GM10847 (cell line): ENCODE measurements around the gene DPYSL3.

Experiments
- POLR2A ChIP-seq: IDR thresholded peaks from 2 replicates; pipeline ENCODE4 v1.6.1; 2011; ENCODE audit not compliant: insufficient read length; ENCODE audit errors: extremely low read depth

The DPYSL3 gene

DNA sequence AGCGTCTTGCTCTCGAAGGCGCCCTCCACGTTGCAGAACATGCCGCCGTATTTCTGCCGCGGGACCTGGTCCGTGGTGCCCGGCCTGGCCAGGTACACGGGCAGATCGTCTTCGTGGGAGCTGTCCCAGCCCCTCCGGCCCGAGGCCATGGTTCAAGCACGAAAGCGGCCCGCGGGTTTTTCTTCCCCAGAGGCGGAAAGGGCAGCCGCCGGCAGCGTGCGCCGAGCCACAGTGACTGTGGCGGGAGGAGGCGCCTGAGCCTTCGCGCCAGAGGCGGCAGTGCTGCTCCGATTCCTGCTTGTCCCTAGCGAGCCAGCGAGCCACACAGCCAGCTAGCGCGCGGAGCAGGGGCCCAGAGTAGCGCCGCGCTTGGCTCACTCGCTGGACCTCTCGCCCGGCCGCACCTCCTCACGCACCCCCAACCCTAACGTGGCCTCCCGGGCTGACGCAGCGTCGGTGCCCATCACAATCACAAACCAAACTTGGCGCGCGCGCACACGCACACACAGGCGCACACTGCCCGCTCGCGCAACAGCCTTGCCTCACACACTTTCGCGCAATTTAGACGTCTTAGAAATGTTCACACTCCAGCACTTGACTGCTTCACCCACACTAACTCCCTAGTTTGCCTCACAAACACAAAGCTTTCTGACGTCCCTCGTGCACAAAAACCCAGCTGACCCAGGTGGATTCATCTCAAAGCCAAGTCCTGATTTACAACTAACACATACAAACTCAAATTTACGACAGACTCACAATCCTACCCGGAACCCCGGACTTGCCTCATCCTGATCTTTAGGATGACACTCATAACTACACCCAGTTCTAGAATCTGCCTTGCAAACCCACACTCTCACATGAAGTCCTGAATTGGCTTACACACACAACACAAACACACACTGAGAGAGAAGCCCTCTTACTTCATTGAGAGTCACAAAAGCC lies at the start of gene DPYSL3:
TSS of gene DPYSL3 (minus strand) at position 359 of the 942 bp plus-strand sequence. CDS start at position 149, 210 bp downstream.
- TF ChIP-seq POLR2A, result no peak

DNA sequence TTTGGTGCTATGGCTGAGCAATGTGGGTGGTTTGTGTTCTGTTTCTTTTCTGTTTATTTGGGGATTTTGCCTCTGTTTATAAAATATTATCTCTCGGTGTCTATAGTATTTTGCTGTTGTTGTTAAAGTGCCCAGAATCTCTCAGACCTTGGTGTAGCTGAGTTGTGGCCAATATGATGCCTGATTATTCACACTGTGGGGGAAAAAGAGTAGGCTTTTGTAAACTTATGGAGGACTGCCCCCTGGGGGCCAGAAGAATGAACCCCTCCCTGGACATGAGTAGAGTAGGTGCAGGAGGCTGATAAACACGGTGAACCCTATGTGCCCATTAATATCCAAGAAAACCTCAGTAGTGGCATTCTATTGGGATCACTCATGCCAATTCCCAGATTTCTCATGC lies 49.0 kb upstream of the DPYSL3 start:
- TF ChIP-seq POLR2A, result no peak

DNA sequence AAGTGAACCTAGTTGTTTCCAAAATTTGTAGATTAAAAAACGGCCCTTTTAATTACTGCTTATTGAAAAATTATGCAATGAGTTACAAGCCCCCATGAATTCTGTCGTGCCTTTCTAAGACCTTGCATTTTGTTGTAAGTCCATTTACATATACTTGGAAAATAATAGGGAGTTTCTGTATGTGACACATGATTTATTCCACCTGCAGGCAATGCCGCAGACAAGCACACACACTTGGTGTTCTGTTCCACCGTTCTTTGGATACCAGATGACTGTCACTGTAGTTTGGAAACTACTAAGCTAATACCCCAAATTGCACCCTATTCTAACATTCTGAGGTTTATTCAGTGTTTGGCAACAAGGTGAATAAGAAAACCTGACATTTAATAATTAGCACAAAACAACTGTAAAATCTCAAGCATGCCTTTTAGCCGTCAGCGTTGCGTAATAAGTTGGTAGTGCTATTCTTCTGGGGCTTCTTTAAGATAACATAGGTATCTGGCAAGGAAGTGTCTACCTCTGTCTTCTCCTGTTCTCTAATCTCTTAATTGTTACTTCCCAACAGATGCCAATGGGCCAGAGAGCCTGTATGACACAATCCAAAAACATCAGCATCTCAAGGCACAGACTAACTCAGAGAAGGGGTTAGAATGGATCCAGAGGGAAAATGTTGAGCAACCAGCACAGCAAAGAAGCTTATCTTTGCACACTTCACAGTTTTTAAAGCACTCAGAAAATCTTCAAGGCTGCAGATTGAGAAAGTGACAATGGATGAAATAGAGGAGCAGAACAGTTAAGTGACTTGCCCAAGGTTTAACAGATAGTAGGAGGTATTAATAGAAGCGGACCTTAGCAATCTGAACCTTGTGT lies 48.2 kb upstream of the DPYSL3 start:
- TF ChIP-seq POLR2A, result no peak

DNA sequence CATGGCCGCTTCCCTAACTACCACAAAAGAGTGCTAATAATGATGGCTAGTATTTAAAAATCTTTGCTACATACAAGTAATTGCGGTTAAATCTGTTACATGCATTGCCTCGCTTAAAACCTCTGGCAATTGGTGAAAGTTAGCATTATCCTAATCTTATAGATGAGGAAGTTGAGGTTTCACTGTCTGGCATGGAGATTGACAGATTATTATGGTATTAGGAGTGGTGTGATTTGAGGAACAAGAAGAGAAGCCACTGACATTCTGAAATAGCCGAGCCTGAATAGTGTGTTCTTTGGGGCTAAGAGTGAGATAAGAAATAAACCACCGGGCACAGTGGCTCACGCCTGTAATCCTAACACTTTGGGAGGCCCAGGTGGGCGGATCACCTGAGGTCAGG lies 45.3 kb upstream of the DPYSL3 start:
- TF ChIP-seq POLR2A, result no peak

DNA sequence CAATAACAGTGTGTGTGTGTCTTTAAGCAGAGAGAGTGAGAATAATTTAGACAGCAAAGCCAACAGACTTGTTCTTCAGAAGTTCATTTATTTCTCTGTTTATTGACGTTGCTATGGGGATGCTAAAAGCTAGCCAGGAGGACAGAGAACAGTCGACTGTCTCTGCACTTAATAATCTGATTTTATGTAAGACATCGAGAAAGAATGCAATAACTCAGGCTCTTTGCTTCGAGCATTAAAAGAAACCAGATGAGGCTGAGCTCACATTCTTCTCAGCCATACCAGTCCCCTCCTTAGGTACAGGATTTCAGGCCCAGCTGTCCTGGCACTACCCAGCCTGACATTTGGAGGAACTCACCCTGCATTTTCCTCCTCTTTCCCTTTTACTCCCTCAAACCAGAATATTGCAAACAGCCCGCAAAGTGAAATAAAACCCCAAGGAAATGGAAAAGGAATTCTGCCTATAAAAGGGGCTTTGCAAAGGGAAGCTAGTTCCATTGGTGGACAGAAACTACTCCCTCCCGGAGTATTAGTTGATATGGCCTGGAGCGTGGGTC lies 44.5 kb upstream of the DPYSL3 start:
- TF ChIP-seq POLR2A, result no peak

DNA sequence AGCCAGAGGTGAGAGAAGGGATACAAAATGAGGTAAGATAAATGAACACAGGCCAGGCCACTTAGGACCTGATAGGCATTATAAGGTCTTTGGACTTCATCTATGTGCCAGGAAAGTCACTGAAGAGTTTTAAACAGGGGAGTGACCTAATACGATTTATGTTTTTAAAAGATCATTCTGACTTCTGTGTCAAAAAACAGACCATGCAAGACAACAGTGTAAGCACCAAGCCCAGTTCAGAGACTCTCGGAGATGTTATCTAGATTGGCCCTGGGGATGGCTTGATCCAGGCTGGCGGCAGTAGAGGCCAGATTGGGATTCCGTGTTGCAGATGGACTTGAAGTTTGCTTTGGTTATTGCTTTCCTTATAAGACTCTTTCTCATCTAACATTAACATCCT lies 43.0 kb upstream of the DPYSL3 start:
- no peak for TF ChIP-seq POLR2A

DNA sequence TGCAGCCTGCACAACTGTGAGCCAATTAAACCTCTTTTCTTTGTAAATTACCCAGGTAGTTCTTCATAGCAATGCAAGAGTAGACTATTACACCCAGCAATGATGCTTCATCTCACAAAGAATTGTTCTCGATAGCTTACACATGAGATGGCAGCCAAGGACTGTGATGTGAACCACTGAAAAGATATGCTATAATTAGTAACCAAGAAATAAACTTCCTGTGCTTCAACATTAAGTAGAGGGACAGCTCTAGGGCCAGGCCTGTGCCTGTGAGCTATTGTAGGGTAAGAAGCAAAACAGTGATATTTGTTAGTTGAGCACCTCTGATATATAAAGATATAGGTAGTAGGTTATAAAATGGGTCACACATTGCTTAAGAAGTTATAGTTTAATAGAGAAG lies 41.8 kb upstream of the DPYSL3 start:
- no peak for TF ChIP-seq POLR2A

DNA sequence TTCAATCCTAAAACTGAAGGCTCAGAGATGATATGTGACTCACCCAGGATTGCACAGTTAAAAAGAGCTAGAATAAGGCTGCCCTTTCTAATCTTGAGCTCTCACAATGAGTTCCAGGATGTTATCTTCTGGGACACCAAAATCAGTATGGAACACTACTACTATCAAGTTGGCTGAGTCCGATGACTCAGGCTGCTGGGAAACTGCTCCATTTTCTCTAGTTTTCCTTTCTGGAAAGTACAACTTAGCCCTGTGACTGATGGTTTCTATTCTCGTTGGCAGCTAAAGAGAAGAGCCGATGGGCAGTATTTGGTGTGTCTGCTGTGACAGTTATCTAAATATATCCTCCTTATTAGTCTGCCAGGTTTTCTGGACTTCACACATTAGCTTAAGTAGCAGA lies 37.9 kb upstream of the DPYSL3 start:
- no peak for TF ChIP-seq POLR2A

DNA sequence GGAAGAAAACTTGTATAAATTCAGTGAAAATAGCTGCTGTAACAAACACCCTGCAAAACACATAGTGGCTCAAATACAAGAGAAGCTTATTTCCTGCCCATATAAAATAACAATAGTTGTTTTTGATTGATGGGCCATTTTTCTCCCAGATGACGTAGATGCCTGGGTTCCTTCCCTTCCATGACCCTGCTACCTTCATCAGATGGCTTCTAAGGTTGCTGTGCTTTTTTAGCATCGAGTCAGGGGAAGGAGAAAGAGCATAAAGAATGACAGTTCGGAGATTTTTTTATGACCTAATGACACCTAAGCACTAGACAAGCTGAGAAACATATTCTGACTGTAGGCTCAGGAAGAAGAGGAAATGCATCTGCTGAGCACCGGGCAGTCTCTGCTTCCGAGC lies 34.7 kb upstream of the DPYSL3 start:
- no peak for TF ChIP-seq POLR2A

DNA sequence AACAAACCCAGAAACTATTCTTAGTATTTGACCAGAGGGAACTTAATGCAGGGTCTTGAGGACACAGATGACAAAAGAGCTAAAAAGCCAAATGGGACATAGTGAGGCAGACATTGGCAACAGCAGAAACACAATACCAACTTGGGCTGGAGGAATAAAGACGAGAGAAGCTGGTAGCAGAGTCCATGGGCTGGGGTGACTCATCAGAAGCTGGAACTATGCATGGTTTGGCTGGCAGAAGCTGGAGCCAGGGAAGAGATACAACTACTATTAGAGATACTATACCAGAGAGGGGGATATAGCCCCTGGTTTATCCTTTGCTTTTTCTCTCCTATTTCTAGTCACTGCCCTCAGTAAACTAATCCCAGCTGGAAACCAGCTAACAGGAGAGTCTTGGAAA lies 29.2 kb upstream of the DPYSL3 start:
- TF ChIP-seq POLR2A, result no peak

DNA sequence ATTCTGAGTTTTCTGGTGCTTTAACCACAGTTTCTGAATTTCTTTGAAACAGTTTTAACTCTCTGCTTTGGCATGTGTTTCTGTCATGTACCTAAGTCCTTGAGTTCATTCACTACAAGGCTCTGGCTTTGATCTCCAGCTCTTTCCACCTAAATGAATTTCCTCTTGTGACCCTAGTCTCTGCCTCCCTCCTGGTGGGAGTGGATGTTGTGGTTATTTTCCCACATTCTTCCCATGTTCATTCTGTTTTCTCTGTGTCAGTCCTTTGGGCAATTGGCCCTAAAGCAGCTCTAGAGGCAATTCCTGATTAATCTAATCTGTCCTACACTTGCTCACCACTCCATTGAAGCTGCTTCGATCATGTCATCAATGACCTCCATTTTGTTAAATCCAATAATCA lies 28.4 kb upstream of the DPYSL3 start:
- TF ChIP-seq POLR2A, result no peak

DNA sequence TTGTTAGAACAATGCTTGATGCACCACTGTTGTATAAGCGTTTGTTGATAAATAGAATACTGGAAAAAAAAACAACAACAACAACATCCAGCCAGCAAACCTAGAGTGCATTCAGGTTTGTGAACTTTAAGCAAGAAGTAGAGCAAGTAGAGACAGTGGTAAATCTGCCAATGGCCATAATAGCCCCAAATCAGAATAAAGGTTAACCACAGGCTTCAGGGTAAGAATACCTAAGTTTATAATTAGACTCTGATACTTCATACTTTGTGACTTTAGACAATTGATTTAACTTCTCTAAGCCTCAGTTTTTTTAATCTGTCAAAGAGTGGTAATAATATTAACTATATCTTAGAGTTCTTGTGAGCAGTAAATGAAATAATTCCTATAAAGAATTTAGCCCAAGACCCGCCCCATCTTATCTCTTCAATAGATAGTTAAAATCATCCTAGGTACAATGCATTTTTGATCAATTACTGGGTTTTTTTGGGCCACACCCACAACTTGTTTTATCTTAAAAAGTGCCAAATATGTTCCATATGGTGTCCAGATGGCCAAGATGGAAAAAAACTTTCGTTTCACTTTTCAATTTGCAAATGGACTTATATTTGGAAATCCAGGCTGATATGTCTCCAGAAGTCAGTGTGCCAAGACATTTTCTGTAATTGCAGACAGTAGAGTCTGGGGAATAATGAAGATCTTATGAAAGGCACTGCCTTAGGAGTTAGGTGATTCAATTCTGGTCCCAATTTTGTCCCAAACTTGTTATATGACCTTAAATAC lies 24.5 kb upstream of the DPYSL3 start:
- TF ChIP-seq POLR2A, result no peak

DNA sequence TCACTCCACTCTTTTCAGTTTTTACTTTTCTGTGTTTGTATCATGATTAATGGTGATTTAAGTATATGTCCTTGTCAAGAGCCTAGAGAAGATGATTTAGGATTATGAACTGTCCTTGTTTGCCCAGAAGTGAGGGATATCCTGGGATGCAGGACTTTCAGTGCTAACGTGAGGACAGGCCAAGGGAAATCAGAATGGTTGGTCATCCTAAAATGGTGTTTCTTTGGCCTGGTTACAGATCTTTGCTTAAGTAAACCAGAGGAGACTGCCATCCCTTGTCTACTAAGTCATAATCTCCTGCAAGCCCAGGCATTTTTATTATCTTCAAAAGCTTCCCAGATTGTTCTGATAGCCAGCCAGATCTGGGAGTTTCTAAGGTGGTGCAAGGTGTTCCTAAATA lies 22.3 kb upstream of the DPYSL3 start:
- TF ChIP-seq POLR2A, result no peak

DNA sequence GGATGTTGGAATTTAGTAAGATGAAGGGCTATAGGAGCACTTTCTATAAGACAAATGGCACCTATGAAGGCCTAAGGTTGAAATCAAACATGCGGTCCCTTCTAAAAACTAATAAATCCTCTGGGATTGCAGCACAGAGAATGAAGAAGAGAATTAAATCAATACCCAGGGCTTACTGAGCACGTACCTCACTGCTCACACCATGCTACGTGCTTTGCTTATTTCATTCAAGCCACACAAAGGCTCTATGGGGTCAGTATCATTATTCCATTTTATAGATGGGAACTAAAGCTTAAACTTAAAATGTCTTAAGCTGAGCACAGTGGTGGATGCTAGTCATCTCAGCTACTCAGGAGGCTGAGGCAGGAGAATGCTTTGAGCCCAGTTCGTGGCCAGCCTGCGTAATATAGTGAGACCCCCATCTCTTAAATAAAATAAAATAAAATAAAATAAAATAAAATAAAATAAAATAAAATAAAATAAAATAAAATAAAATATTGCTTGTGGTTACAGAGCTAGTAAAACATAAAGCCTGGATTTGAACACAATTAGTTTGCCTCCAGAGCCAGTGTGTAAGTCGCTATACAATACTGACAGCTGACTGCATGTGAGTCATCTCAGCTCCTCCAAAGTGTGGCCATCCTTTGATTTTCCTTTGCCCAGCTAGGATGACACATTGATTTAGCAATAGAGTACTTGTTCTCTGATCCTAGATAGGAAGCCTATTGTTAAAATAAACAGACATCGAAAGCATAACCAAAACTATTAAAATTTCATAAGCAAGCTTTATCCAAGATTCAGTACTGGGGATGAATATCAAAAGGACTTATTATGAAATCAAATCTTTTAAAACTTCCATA lies 20.9 kb upstream of the DPYSL3 start:
- no peak for TF ChIP-seq POLR2A
